SH-SY5Y (cell line): ENCODE data around the gene NPR3.

Experiments used
- GATA2 ChIP-seq: IDR thresholded peaks from 2 replicates; pipeline ENCODE4 v1.6.1; 2011; ENCODE audit warnings: mild to moderate bottlenecking, low read depth, low read length
- GATA3 ChIP-seq: IDR thresholded peaks from 2 replicates; pipeline ENCODE4 v1.6.1; 2011; ENCODE audit warnings: low read depth, mild to moderate bottlenecking, low read length, moderate library complexity

DNA sequence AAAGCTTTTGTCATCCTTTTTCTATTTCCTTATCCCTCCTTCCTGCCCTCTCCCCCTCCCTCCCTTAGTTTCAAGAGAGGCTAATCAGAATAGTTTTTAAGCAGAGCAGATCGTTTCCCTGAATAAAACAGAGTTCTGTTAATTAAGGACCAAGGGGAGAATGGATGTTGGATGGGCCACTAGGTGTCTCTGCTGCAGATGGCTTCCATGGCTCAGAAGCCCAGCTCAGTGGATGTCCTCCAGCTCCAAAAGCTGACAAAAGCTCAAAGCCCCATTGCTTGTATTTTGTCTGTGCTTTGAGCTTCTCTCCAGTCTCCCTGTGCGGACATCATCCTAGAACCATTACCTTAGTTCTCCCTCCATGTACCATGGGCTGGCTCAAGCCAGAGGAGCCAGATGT, 21.0 kb upstream of the NPR3 start:
- TF ChIP-seq GATA3, result no peak
- TF ChIP-seq GATA2, result no peak
